Fibroblast of lung (primary cell): Measurements from ENCODE around the gene AMIGO1. TPM values are rescaled to one million over a fixed set of nuclear protein-coding genes. Genes with fewer than 3 reads are reported as not detected.
A peak's percentile ranks its signal among the peaks of the same experiment; 100 is the strongest.

Experiments
- DNase-seq, 2 donors: peaks; one replicate each; pipeline versions ENCODE4 v3.0.0 to v3.0.0-alpha.2; 2010; ENCODE audit warnings: low read depth in 2 of 2
- H2AFZ ChIP-seq: 2 replicates; pipeline ENCODE4 v1.5.1; 2012; ENCODE audit warnings: low read length, control low read depth, inconsistent platforms
- H3K27ac ChIP-seq: 2 replicates; pipeline ENCODE4 v1.5.1; 2011; ENCODE audit warnings: low read length, control low read depth; ENCODE audit not compliant: insufficient read depth
- H3K27me3 ChIP-seq: 2 replicates; pipeline ENCODE4 v1.5.1; 2011; ENCODE audit warnings: mild to moderate bottlenecking, low read length; ENCODE audit not compliant: control insufficient read depth, insufficient read depth
- H3K36me3 ChIP-seq: 2 replicates; pipeline ENCODE4 v1.5.1; 2011; ENCODE audit warnings: low read length; ENCODE audit not compliant: control insufficient read depth, insufficient read depth
- H3K4me1 ChIP-seq: 2 replicates; pipeline ENCODE4 v1.5.1; 2011; ENCODE audit warnings: low read length; ENCODE audit not compliant: control insufficient read depth, insufficient read depth; ENCODE audit errors: extremely low read depth
- H3K4me2 ChIP-seq: 2 replicates; pipeline ENCODE4 v1.5.1; 2011; ENCODE audit warnings: low read length, control low read depth; ENCODE audit not compliant: insufficient read depth; ENCODE audit errors: extremely low read depth
- H3K4me3 ChIP-seq, 4 experiments: fragments of 200-600 bp in 1 of 4; sonication (generic) in 1 of 4; replicated peaks in 1 of 4; 2 replicates each; pipeline ENCODE4 v1.5.1; 2011 to 2016; ENCODE audit warnings: low read length in 4 of 4, low read depth in 3 of 4, mild to moderate bottlenecking in 3 of 4, control low read depth in 2 of 4, inconsistent platforms in 1 of 4, mixed read lengths in 1 of 4; ENCODE audit not compliant: insufficient read depth in 1 of 4; ENCODE audit errors: control extremely low read depth in 1 of 4
- H3K79me2 ChIP-seq: 2 replicates; pipeline ENCODE4 v1.5.1; 2012; ENCODE audit warnings: mild to moderate bottlenecking, low read length, inconsistent platforms; ENCODE audit not compliant: control insufficient read depth, insufficient read depth
- H3K9ac ChIP-seq: 2 replicates; pipeline ENCODE4 v1.5.1; 2011; ENCODE audit warnings: mild to moderate bottlenecking, low read length, control low read depth; ENCODE audit not compliant: insufficient read depth
- H3K9me3 ChIP-seq: 2 replicates; pipeline ENCODE4 v1.5.1; 2012; ENCODE audit warnings: low read depth, low read length; ENCODE audit not compliant: control insufficient read depth, insufficient read depth
- H4K20me1 ChIP-seq: 2 replicates; pipeline ENCODE4 v1.5.1; 2011; ENCODE audit warnings: low read length; ENCODE audit not compliant: control insufficient read depth, insufficient read depth; ENCODE audit errors: extremely low read depth
- CTCF ChIP-seq, 2 donors: IDR thresholded peaks in 1 of 2; conservative IDR thresholded peaks in 1 of 2; 1 replicate in 1 of 2; 2 replicates in 1 of 2; pipeline ENCODE4 v1.5.1; 2011 to 2012; ENCODE audit warnings: low read length in 2 of 2, control low read depth in 1 of 2, inconsistent platforms in 1 of 2, low read depth in 1 of 2, mild to moderate bottlenecking in 1 of 2
- EZH2 ChIP-seq: IDR thresholded peaks from 2 replicates; pipeline ENCODE4 v1.5.1; 2012; ENCODE audit warnings: low read length, control low read depth, mild to moderate bottlenecking; ENCODE audit errors: missing control alignments
- polyA minus RNA-seq: library from RNA; depleted of rRNA, polyadenylated mRNA; stranded (reverse); fragments of >200 nt; gene quantifications from 2 replicates; pipeline ENCODE4 v1.2.3, GENCODE V29; 2011; ENCODE audit warnings: low replicate concordance
- polyA plus RNA-seq, 2 donors: library from polyadenylated mRNA; depleted of rRNA in 1 of 2; stranded (reverse) in 1 of 2; unstranded in 1 of 2; fragments of >200 nt; gene quantifications; 2 replicates each; pipeline ENCODE4 v1.2.1, GENCODE V29; 2011 to 2012; ENCODE audit warnings: missing spikeins in 1 of 2
- total RNA-seq: library from RNA; depleted of rRNA; stranded (reverse); fragments of >200 nt; gene quantifications from 2 replicates; pipeline ENCODE4 v1.2.1, GENCODE V29; 2014

The AMIGO1 gene
- total RNA-seq (1.8 and 2.5 TPM in 2 replicates), polyA plus RNA-seq (0.40 and 0.57 TPM in 2 replicates), polyA minus RNA-seq (1.1 and 2.0 TPM in 2 replicates)
- 0.86 and 1.3 TPM in 2 replicates for polyA plus RNA-seq (2012)

- peak within 1 kb of the TSS; percentile 54 to 71 (median 68) for H3K4me3 ChIP-seq
Measured at GRCh38 chr1:109509176-109510134, at the start of gene AMIGO1. Gene AMIGO1, minus strand, starts transcription at chr1:109509727. Its CDS starts 815 bp downstream, at chr1:109508912.

GRCh38 chr1:109557520-109557919, 48.0 kb upstream of the AMIGO1 start:
- Histone ChIP-seq H3K4me3 (no peak overlapping the region), H3K9me3 (no peaks in the 10 kb centered on the region), H3K4me1 (peaks cover 6% of the 10 kb centered on the region), H4K20me1 (no peaks in the 10 kb centered on the region), H3K36me3 (no peaks in the 10 kb centered on the region), H3K27me3 (no peaks in the 10 kb centered on the region), H3K4me2 (no peak overlapping the region), H3K9ac (no peak overlapping the region), H3K27ac (no peak overlapping the region), H3K79me2 (peaks cover 98% of the 10 kb centered on the region), H2AFZ (no peak overlapping the region)
- TF ChIP-seq EZH2: no peak
- no peak for TF ChIP-seq CTCF (conservative IDR thresholded peaks at IDR 0.05 in 1 of 2, IDR thresholded peaks at IDR 0.05 in 1 of 2; ENCODE audit: low read depth in 1 of 2, low read length in 2 of 2)
- DNase-seq: no peak

More at GRCh38 chr1:109509176-109510134, at the start of gene AMIGO1:
- Histone ChIP-seq H4K20me1 (no peaks in the 10 kb centered on the region), H2AFZ (peak within 1 kb of the TSS; percentile 86), H3K79me2 (no peaks in the 10 kb centered on the region), H3K4me1 (peaks cover 7% of the 10 kb centered on the region), H3K27me3 (peaks cover 3% of the 10 kb centered on the region), H3K9me3 (no peaks in the 10 kb centered on the region), H3K36me3 (no peaks in the 10 kb centered on the region), H3K27ac (no peak within 1 kb of the TSS), H3K9ac (no peak within 1 kb of the TSS), H3K4me2 (peak within 1 kb of the TSS; percentile 99)
- DNase-seq: peak; percentile 37 to 52
- TF ChIP-seq EZH2 (peak; percentile 8), CTCF (conservative IDR thresholded peaks at IDR 0.05 in 1 of 2, IDR thresholded peaks at IDR 0.05 in 1 of 2; ENCODE audit: low read depth in 1 of 2, low read length in 2 of 2) (no peak)

- Histone ChIP-seq H3K4me3 (no peak overlapping the region), H3K27ac (no peak overlapping the region), H3K27me3 (no peaks in the 10 kb centered on the region), H3K9me3 (no peaks in the 10 kb centered on the region), H3K4me1 (peaks cover 6% of the 10 kb centered on the region), H3K9ac (no peak overlapping the region), H2AFZ (no peak overlapping the region), H3K36me3 (no peaks in the 10 kb centered on the region), H3K4me2 (no peak overlapping the region), H3K79me2 (peaks cover 98% of the 10 kb centered on the region), H4K20me1 (no peaks in the 10 kb centered on the region)
- no peak for DNase-seq
- no peak for TF ChIP-seq CTCF (conservative IDR thresholded peaks at IDR 0.05 in 1 of 2, IDR thresholded peaks at IDR 0.05 in 1 of 2; ENCODE audit: low read depth in 1 of 2, low read length in 2 of 2)
- TF ChIP-seq EZH2: no peak
Measured at GRCh38 chr1:109556563-109556962, 47.0 kb upstream of the AMIGO1 start.
